GOT3 (cell line): Measurements from ENCODE around the gene OTOA.
"Not testable (repeated sequence)": the region's sequence is repeated elsewhere in the genome, so short reads cannot be mapped to it uniquely, and the experiment has no call there.

Source experiments
- DNase-seq: peaks from one replicate; lab custom pipeline; 2025; ENCODE audit warnings: mixed read lengths; lab: John Stamatoyannopoulos, UW

The OTOA gene

GRCh38 chr16:21641916-21642315 is 21.9 kb upstream of the OTOA start:
- no peak for DNase-seq

GRCh38 chr16:21642861-21643260 is 20.9 kb upstream of the OTOA start:
- DNase-seq: no peak

GRCh38 chr16:21643785-21644184 is 20.0 kb upstream of the OTOA start:
- DNase-seq: no peak

GRCh38 chr16:21644674-21645073 is 19.1 kb upstream of the OTOA start:
- no peak for DNase-seq

- no peak for DNase-seq
Measured at GRCh38 chr16:21645261-21645721, 18.5 kb upstream of the OTOA start.

- DNase-seq: no peak
Measured at GRCh38 chr16:21646091-21646490, 17.7 kb upstream of the OTOA start.

- no peak for DNase-seq
Measured at GRCh38 chr16:21646721-21647561, 16.8 kb upstream of the OTOA start.

GRCh38 chr16:21647562-21648164 is 16.1 kb upstream of the OTOA start:
- DNase-seq: no peak

GRCh38 chr16:21649826-21650406 is 13.9 kb upstream of the OTOA start:
- DNase-seq: not testable (repeated sequence)

GRCh38 chr16:21650521-21650920 is 13.2 kb upstream of the OTOA start:
- DNase-seq: no peak

GRCh38 chr16:21651515-21651914 is 12.3 kb upstream of the OTOA start:
- no peak for DNase-seq

GRCh38 chr16:21652453-21652852 is 11.3 kb upstream of the OTOA start, which contains the start of gene IGSF6:
Gene IGSF6, minus strand, starts transcription at chr16:21652608. Its CDS starts 10 bp downstream, at chr16:21652598.
- DNase-seq: no peak

- DNase-seq: no peak
Measured at GRCh38 chr16:21653571-21653970, 10.2 kb upstream of the OTOA start.

- no peak for DNase-seq
Measured at GRCh38 chr16:21654466-21654865, 9.3 kb upstream of the OTOA start.

GRCh38 chr16:21654881-21655280 is 8.9 kb upstream of the OTOA start:
- DNase-seq: no peak

- no peak for DNase-seq
Measured at GRCh38 chr16:21656795-21657768, 6.7 kb upstream of the OTOA start.

- no peak for DNase-seq
Measured at GRCh38 chr16:21659124-21659523, 4.6 kb upstream of the OTOA start.

- no peak for DNase-seq
Measured at GRCh38 chr16:21664801-21665492, 1.2 kb downstream of the OTOA start.

- no peak for DNase-seq
Measured at GRCh38 chr16:21666772-21667171, 3.0 kb downstream of the OTOA start.

- DNase-seq: no peak
Measured at GRCh38 chr16:21667575-21667974, 3.8 kb downstream of the OTOA start.

- DNase-seq: no peak
Measured at GRCh38 chr16:21673469-21673868, 9.7 kb downstream of the OTOA start.
